H1 (cell line): ENCODE results near the gene GPS2. TPM values are rescaled to one million over a fixed set of nuclear protein-coding genes. Genes with fewer than 3 reads are reported as not detected.
A peak's percentile ranks its signal among the peaks of the same experiment; 100 is the strongest.

ENCODE experiments used
- CTCF ChIA-PET: fragments of 300-600 bp; sonication (Branson Sonifier 250); formaldehyde crosslinking; loops from one replicate; lab custom pipeline; 2021; ENCODE audit not compliant: partially characterized antibody; lab: Charles Lee
- POLR2A ChIA-PET: fragments of 300-600 bp; sonication (Branson Sonifier 250); formaldehyde crosslinking; loops from one replicate; lab custom pipeline; 2021; ENCODE audit warnings: inconsistent platforms; ENCODE audit not compliant: partially characterized antibody; lab: Charles Lee
- DNase-seq, 2 experiments: peaks; one replicate each; pipeline versions ENCODE4 v3.0.0 to v3.0.0-alpha.2; 2010 to 2022; ENCODE audit warnings: low spot score in 2 of 2, low read depth in 1 of 2, mixed read lengths in 1 of 2
- FAIRE-seq: peaks from 2 replicates; lab custom pipeline; 2011; peaks lifted over from hg19 to GRCh38; lab: Jason Lieb, UNC
- H2AFZ ChIP-seq: 2 replicates; pipeline ENCODE4 v1.8.1; 2012; ENCODE audit warnings: low read length, inconsistent platforms
- H2AK5ac ChIP-seq: 2 replicates; pipeline ENCODE4 v1.6.1; 2013; ENCODE audit warnings: low read depth, low read length
- H2BK120ac ChIP-seq: replicated peaks from 2 replicates; pipeline ENCODE3; 2013; ENCODE audit warnings: low read depth, low read length, inconsistent platforms
- H2BK12ac ChIP-seq: 2 replicates; pipeline ENCODE4 v1.6.1; 2013; ENCODE audit warnings: low read depth, low read length
- H2BK15ac ChIP-seq: 2 replicates; pipeline ENCODE4 v1.6.1; 2013; ENCODE audit warnings: low read length
- H2BK20ac ChIP-seq: 2 replicates; pipeline ENCODE4 v1.6.1; 2013; ENCODE audit warnings: low read length
- H2BK5ac ChIP-seq: 2 replicates; pipeline ENCODE4 v1.6.1; 2013; ENCODE audit warnings: low read depth, low read length
- H3K14ac ChIP-seq: 2 replicates; pipeline ENCODE4 v1.6.1; 2013; ENCODE audit warnings: inconsistent platforms; ENCODE audit not compliant: insufficient read length
- H3K18ac ChIP-seq: 2 replicates; pipeline ENCODE4 v1.6.1; 2013; ENCODE audit warnings: low read length; ENCODE audit errors: extremely low read depth
- H3K23ac ChIP-seq: 2 replicates; pipeline ENCODE4 v1.6.1; 2013; ENCODE audit warnings: inconsistent platforms; ENCODE audit not compliant: insufficient read length
- H3K23me2 ChIP-seq: 2 replicates; pipeline ENCODE4 v1.6.1; 2013; ENCODE audit warnings: low read depth, low read length
- H3K27ac ChIP-seq: 2 replicates; pipeline ENCODE4 v1.6.1; 2011; ENCODE audit warnings: low read depth, low read length, inconsistent platforms
- H3K27me3 ChIP-seq, 4 experiments: replicated peaks in 1 of 4; 1 replicate in 1 of 4; 2 replicates in 3 of 4; pipeline versions ENCODE4 v1.6.1 to v1.8.1; 2011 to 2013; ENCODE audit warnings: low read length in 3 of 4, mild to moderate bottlenecking in 3 of 4, inconsistent platforms in 2 of 4, mixed read lengths in 2 of 4, moderate library complexity in 1 of 4; ENCODE audit not compliant: control insufficient read depth in 3 of 4, insufficient read depth in 3 of 4; ENCODE audit errors: extremely low read depth in 1 of 4
- H3K36me3 ChIP-seq, 4 experiments: 2 replicates each; pipeline versions ENCODE4 v1.6.1 to v1.8.1; 2011 to 2013; ENCODE audit warnings: mild to moderate bottlenecking in 4 of 4, low read length in 3 of 4, moderate library complexity in 2 of 4, control low read depth in 1 of 4, inconsistent platforms in 1 of 4; ENCODE audit not compliant: insufficient read depth in 4 of 4, control insufficient read depth in 2 of 4
- H3K4ac ChIP-seq: replicated peaks from 2 replicates; pipeline ENCODE3; 2013; ENCODE audit warnings: low read length, low read depth, mixed read lengths, inconsistent platforms; ENCODE audit not compliant: insufficient read length
- H3K4me1 ChIP-seq, 4 experiments: replicated peaks in 1 of 4; 1 replicate in 1 of 4; 2 replicates in 3 of 4; pipeline versions ENCODE4 v1.6.1 to v1.8.1; 2011 to 2013; ENCODE audit warnings: low read length in 3 of 4, inconsistent platforms in 2 of 4, mixed read lengths in 1 of 4; ENCODE audit not compliant: insufficient read depth in 4 of 4, control insufficient read depth in 3 of 4
- H3K4me2 ChIP-seq, 2 experiments: 2 replicates each; pipeline versions ENCODE4 v1.6.1 to v1.8.1; 2011 to 2013; ENCODE audit warnings: low read depth in 2 of 2, low read length in 2 of 2, control low read depth in 1 of 2, inconsistent platforms in 1 of 2, mild to moderate bottlenecking in 1 of 2; ENCODE audit not compliant: insufficient read depth in 1 of 2
- H3K4me3 ChIP-seq, 4 experiments: fragments of 200-600, 300-600 bp in 1 of 4; sonication (generic), shearing (Covaris generic), sonication (Bioruptor Twin) in 1 of 4; 2 replicates each; pipeline versions ENCODE4 v1.5.1 to v1.8.1; 2011 to 2016; ENCODE audit warnings: low read length in 4 of 4, low read depth in 3 of 4, control low read depth in 2 of 4, inconsistent platforms in 2 of 4, mild to moderate bottlenecking in 2 of 4, mixed read lengths in 1 of 4, moderate library complexity in 1 of 4; ENCODE audit not compliant: insufficient read depth in 2 of 4; ENCODE audit errors: extremely low read depth in 1 of 4
- H3K56ac ChIP-seq: replicated peaks from 2 replicates; pipeline ENCODE3; 2013; ENCODE audit warnings: low read depth, mild to moderate bottlenecking, mixed read lengths, low read length, inconsistent platforms; ENCODE audit not compliant: insufficient read length
- H3K79me1 ChIP-seq: 2 replicates; pipeline ENCODE4 v1.6.1; 2013; ENCODE audit warnings: low read depth, low read length, control low read depth
- H3K79me2 ChIP-seq, 2 experiments: 2 replicates each; pipeline versions ENCODE4 v1.6.1 to v1.8.1; 2012 to 2013; ENCODE audit warnings: low read length in 2 of 2, mild to moderate bottlenecking in 2 of 2, inconsistent platforms in 1 of 2; ENCODE audit not compliant: insufficient read depth in 2 of 2, control insufficient read depth in 1 of 2
- H3K9ac ChIP-seq, 4 experiments: replicated peaks in 1 of 4; 1 replicate in 1 of 4; 2 replicates in 3 of 4; pipeline versions ENCODE4 v1.6.1 to v1.8.1; 2011 to 2013; ENCODE audit warnings: low read depth in 3 of 4, low read length in 3 of 4, control low read depth in 2 of 4, mild to moderate bottlenecking in 2 of 4, moderate library complexity in 2 of 4, inconsistent platforms in 1 of 4; ENCODE audit errors: extremely low read depth in 1 of 4
- H3K9me3 ChIP-seq, 2 experiments: 2 replicates each; pipeline versions ENCODE4 v1.6.1 to v1.8.1; 2012 to 2013; ENCODE audit warnings: mild to moderate bottlenecking in 2 of 2, moderate library complexity in 2 of 2, control low read depth in 1 of 2, inconsistent platforms in 1 of 2, low read depth in 1 of 2, low read length in 1 of 2, mixed read lengths in 1 of 2; ENCODE audit not compliant: insufficient read depth in 2 of 2
- H4K20me1 ChIP-seq, 2 experiments: replicated peaks in 1 of 2; 2 replicates each; pipeline versions ENCODE3 to v1.8.1; 2011 to 2013; ENCODE audit warnings: inconsistent platforms in 2 of 2, low read length in 2 of 2, mild to moderate bottlenecking in 1 of 2; ENCODE audit not compliant: insufficient read depth in 2 of 2, control insufficient read depth in 1 of 2
- H4K5ac ChIP-seq: 2 replicates; pipeline ENCODE4 v1.6.1; 2013; ENCODE audit warnings: low read length, low read depth, mixed read lengths, inconsistent platforms; ENCODE audit not compliant: insufficient read length
- H4K8ac ChIP-seq: 2 replicates; pipeline ENCODE4 v1.8.0; 2013; ENCODE audit warnings: mild to moderate bottlenecking, moderate library complexity, low read length, inconsistent platforms; ENCODE audit not compliant: insufficient read depth; ENCODE audit errors: extremely low read depth
- H4K91ac ChIP-seq: replicated peaks from 2 replicates; pipeline ENCODE3; 2013; ENCODE audit warnings: low read length, mixed read lengths, inconsistent platforms; ENCODE audit not compliant: insufficient read length
- ATF3 ChIP-seq: IDR thresholded peaks from 2 replicates; pipeline ENCODE4 v1.6.1; 2011; ENCODE audit warnings: low read depth, mild to moderate bottlenecking, low read length; ENCODE audit not compliant: insufficient read depth
- CHD2 ChIP-seq: IDR thresholded peaks from 2 replicates; pipeline ENCODE4 v1.6.1; 2012; ENCODE audit warnings: low read length, improper control_type of control experiment
- EZH2 ChIP-seq: fragments of 200-600 bp; sonication (generic); IDR thresholded peaks from 2 replicates; pipeline ENCODE4 v1.7.1; 2012; ENCODE audit warnings: low read depth, mild to moderate bottlenecking, moderate library complexity, low read length, inconsistent platforms; ENCODE audit not compliant: severe bottlenecking
- HDAC6 ChIP-seq: IDR thresholded peaks from one replicate; pipeline ENCODE4 v1.7.1; 2012; ENCODE audit warnings: low read depth, mild to moderate bottlenecking, inconsistent platforms, low read length, moderate library complexity
- MAFK ChIP-seq: IDR thresholded peaks from 2 replicates; pipeline ENCODE4 v1.6.1; 2012; ENCODE audit warnings: low read depth, mild to moderate bottlenecking, improper control_type of control experiment, low read length
- POLR2A ChIP-seq, 2 experiments: IDR thresholded peaks; 1 replicate in 1 of 2; 2 replicates in 1 of 2; pipeline ENCODE4 v1.6.1; 2011; ENCODE audit warnings: low read depth in 2 of 2, low read length in 2 of 2, mild to moderate bottlenecking in 2 of 2; ENCODE audit errors: control extremely low read depth in 1 of 2
- SRF ChIP-seq: IDR thresholded peaks from 2 replicates; pipeline ENCODE4 v1.6.1; 2011; ENCODE audit warnings: mild to moderate bottlenecking, low read depth, low read length, moderate library complexity
- WGBS, 2 experiments: shearing (Covaris generic) in 1 of 2; methylation state at CpG; one replicate each; pipeline versions ENCODE4 v1.1.6 to v1.1.7; 2013 to 2015; ENCODE audit warnings: low lambda C conversion rate in 2 of 2, mixed read lengths in 2 of 2, inconsistent platforms in 1 of 2, low coverage in 1 of 2, missing lambda C conversion rate in 1 of 2; ENCODE audit not compliant: insufficient replicate concordance in 2 of 2, insufficient coverage in 1 of 2, insufficient read length in 1 of 2; ENCODE audit errors: extremely low coverage in 1 of 2, missing lambda C conversion rate in 1 of 2; 5-methylcytosine and 5-hydroxymethylcytosine counted together
- polyA plus RNA-seq, 7 experiments: library from polyadenylated mRNA; depleted of rRNA in 3 of 7; stranded (reverse) in 5 of 7; unstranded in 2 of 7; fragments of >200 nt in 5 of 7; fragments of 200-250 nt in 2 of 7; gene quantifications; 1 replicate in 5 of 7; 2 replicates in 1 of 7; 4 replicates in 1 of 7; pipeline versions ENCODE4 v1.2.1 to v1.2.3, GENCODE V29; 2011 to 2013; ENCODE audit warnings: missing spikeins in 2 of 7, mixed read lengths in 2 of 7
- total RNA-seq: library from RNA; stranded (reverse); fragmentation: NEBNext Ultra II Directional; extraction: Animal tissue kit (Norgen Biotek cat#: 25700); gene quantifications from 2 replicates; pipeline ENCODE4 v1.2.1, GENCODE V29; 2021

The GPS2 gene
- total and polyA plus RNA-seq, 2 of the 8 experiments (the other 6 are each of a cell fraction or from before 2014, with no cell fraction given) = 67.0 to 152 TPM

- no peak overlapping the region for H2AFZ ChIP-seq
- no peak overlapping the region for H3K56ac ChIP-seq
- H3K27me3 ChIP-seq = no peaks in the 10 kb centered on the region
- no peak overlapping the region for H2BK5ac ChIP-seq
- no peak overlapping the region for H3K23ac ChIP-seq
- no peak for DNase-seq
- H3K23me2 ChIP-seq = peaks cover 10% of the 10 kb centered on the region
- no peak overlapping the region for H2BK12ac ChIP-seq
- H3K9ac ChIP-seq = no peak overlapping the region; a peak in 1 of 7 replicates
- H3K4me3 ChIP-seq = no peak overlapping the region
- H3K36me3 ChIP-seq = peaks cover 27 to 46% (median 36%) of the 10 kb centered on the region in 4 experiments
- peaks cover 12% of the 10 kb centered on the region for H3K79me1 ChIP-seq
- H3K14ac ChIP-seq = no peak overlapping the region
- no peak for FAIRE-seq
- H3K4me2 ChIP-seq = no peak overlapping the region
- ChIA-PET CTCF (interaction anchor here (0.9 to 4.5 kb wide), 7 partner anchors 15 to 250 kb away, joined by 3 to 22 read pairs (median 3); partner anchors contain the start of gene GABARAP), POLR2A (interaction anchor here (0.6 to 11.3 kb wide), 16 partner anchors 10 to 290 kb away, joined by 3 to 223 read pairs (median 6); partner anchors contain the start of genes ACADVL, ACAP1, CLDN7 and DLG4)
- peaks cover 21 to 28% of the 10 kb centered on the region in 2 experiments for H4K20me1 ChIP-seq
- H2BK15ac ChIP-seq = no peak overlapping the region
- H3K9me3 ChIP-seq = no peaks in the 10 kb centered on the region
- H4K91ac ChIP-seq = no peak overlapping the region
- no peak overlapping the region for H2BK20ac ChIP-seq
- TF ChIP-seq POLR2A (IDR thresholded peaks at IDR 0.05; ENCODE audit: control extremely low read depth in 1 of 2, low read depth in 2 of 2, low read length in 2 of 2) (peak in 1 of 2 experiments; percentile 33; a peak in 1 of 3 replicates), HDAC6 (no peak), CHD2 (no peak), MAFK (no peak), SRF (no peak), ATF3 (no peak), EZH2 (no peak)
- no peak overlapping the region for H2AK5ac ChIP-seq
- 96 to 100% methylated on average over 1 to 7 of the region's 7 CpGs for WGBS, 2 experiments
- no peak overlapping the region for H4K8ac ChIP-seq
- H2BK120ac ChIP-seq = no peak overlapping the region
- H3K79me2 ChIP-seq = peaks cover 17 to 43% of the 10 kb centered on the region in 2 experiments
- H3K18ac ChIP-seq = no peak overlapping the region
- peaks cover 0 to 19% (median 9%) of the 10 kb centered on the region in 4 experiments; a peak in 5 of 7 replicates for H3K4me1 ChIP-seq
- H3K4ac ChIP-seq = no peak overlapping the region
- H3K27ac ChIP-seq = no peak overlapping the region
- H4K5ac ChIP-seq = no peak overlapping the region
Measured at GRCh38 chr17:7311110-7311705, 4.0 kb downstream of the GPS2 start.
